Measurements from ENCODE around the gene ALDH4A1. TPM values are rescaled to one million over a fixed set of nuclear protein-coding genes. Genes with fewer than 3 reads are reported as not detected.
"Not testable (repeated sequence)": the region's sequence is repeated elsewhere in the genome, so short reads cannot be mapped to it uniquely, and the experiment has no call there.

ALDH4A1 gene
- total RNA-seq, 1 experiment from 2014 or later: 9.5 TPM

DNA sequence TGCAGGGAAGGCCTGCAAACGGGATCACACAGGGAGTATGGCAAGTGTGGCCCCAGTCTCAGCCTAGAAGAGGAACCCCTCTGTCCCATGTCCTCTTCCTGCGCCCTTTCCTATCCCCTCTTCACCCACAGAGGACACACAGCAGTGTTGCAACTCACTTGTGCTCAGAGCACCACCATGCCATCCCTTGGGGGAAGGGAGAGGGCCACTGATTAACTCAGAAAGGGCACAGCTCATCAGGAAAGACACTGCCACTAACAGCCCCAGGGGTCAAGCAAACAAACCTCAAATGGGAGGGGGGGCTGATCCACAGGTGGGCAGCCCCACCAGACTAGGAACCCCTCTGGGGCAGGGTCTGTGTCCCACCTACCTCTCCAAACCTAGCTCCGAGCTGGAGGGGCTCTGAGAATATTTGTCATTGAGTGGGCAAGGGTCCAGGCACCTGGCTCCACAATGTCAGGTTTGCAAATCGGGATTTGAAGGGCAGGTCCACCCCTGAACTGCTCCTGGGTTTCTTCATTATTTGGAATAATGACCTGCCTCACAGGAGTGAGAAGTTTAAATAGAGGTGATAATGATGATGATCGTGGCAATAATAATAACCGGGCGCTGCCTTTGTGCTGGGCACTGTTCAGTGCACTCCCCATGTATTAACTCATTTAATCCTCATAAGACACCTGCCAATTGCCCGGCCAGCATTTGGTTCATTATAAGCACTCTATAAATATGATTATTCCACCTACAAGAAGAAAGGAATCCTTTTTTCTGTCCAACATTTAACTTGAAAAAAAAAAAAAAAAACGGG is 1.0 kb downstream of the ALDH4A1 start:
- no peak for DNase-seq (ENCODE audit: low read depth)

DNA sequence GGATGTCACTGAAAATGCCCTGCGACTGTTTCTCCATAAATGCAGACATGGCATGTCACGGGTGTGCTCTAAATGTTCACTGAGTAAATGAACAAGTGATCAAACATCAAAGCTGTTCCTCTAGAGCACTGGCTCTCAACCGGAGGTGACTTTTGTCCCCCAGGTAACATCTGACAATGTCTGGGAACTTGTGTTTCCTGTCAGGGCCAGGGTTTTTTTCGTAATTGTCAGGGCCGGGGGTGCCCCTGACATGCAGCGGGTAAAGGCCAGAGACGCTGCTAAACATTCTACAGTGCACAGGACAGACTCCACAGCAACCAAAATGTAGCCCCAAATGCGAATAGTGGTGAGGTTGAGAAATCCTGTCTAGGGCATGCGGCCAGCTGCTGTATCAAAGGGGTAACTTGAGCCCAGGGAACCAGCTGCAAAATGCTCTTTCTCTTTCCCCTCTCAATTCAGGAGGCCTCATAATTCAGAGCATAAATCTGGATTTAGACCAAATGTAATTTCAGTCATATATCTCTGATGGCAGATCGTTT is 2.0 kb downstream of the ALDH4A1 start:
- DNase-seq (ENCODE audit: low read depth): no peak

DNA sequence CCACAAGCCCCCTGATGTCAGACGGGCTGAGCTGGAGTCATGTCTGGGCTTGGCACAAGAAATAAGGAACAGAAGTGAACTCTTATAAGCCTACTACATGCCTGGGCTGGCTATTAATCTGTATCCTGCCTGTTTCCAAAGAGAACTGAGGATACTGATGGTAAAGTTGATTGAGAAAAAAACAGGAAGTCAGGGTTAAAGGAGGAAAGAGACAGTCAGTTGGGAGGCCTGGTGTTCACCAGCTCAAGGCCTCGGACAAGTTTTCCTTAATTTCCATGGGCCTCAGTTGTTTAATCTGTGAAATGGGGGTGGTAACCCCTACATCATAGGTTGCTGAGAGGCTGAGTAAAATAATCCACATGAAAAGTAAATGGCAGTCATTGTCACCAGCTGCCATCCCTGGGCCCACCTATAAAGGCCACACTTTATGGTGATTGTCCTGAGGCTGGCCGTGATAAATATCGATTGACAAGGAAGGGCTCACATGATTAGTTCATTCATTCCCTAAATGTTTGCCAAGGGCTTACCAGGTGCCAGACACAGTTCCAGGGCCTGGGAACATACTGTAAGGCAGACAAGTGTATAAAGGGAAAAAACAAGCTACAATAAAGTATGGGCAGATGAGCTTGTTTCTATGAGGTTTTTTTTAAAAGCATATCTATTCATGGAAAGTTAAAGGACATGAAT is 2.8 kb downstream of the ALDH4A1 start:
- no peak for DNase-seq (ENCODE audit: low read depth)

DNA sequence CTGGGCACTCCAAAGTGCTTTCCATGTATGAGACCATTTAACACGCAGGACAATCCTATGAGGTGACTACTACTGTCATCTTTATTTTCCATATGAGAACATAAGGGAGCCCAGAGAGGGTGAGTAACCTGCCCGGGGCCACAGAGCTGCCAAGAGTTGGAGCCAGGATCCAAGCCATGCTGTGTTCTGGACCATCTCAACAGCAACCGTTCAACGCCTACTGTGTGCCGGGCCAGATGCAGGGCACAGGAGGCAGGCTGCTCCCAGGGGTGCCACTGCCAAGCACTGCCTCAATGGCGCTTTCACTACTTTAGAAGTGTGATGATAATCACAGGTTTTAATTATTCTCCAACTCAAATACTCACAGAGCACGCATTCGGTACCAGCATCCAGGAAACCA is 3.8 kb downstream of the ALDH4A1 start:
- no peak for DNase-seq (ENCODE audit: low read depth)

DNA sequence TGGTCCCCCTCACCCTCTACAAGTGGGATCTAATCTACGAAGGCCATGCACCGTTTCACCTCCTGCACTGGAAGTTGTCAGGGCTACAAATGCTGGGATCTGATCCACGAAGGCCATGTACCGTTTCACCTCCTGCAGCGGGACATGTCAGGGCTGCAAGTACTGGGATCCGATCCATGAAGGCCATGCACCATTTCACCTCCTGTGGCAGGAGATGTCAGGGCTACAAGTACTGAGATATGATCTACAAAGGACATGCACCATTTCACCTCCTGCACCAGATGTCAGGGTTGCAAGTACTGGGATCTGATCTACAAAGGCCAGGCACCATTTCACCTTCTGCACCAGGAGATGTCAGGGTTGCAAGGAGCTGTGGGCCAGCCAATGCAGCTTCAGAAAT is 7.0 kb downstream of the ALDH4A1 start:
- no peak for DNase-seq (ENCODE audit: low read depth)

DNA sequence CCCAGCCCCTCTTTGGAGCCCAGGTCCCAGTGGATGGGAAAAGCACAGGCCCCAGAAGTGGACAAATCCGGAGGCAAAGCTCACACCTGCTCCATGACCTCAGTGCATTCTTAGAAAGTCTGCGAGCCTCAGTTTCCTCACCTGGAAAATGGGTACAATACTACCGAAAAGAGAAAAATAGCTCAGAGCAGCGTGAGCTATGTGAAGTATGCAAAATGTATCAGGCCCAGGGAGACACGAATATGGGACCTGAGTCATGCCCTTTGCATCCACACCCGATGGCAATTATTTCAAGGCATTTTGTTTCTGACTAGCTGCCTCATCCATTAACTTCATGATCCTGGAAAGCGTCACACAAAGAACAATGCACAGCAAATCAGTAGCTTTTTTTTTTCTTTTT is 9.2 kb downstream of the ALDH4A1 start:
- DNase-seq (ENCODE audit: low read depth): no peak

DNA sequence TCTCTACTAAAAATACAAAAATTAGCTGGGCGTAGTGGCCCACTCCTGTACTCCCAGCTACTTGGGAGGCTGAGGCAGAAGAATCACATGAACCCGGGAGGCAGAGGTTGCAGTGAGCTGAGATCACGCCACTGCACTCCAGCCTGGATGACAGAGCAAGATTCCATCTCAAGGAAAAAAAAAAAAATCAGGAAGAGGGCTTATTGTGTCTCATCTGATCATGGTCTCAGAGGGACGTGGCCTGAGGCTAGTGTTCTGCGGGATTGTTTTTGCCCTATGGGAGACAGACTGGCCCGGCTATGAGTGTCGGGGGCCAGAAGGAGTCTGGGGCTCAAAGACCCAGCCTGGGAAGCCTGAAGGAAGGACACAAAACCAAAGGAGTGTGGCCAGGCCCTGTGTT is 10.5 kb downstream of the ALDH4A1 start:
- DNase-seq (ENCODE audit: low read depth): not testable (repeated sequence)

DNA sequence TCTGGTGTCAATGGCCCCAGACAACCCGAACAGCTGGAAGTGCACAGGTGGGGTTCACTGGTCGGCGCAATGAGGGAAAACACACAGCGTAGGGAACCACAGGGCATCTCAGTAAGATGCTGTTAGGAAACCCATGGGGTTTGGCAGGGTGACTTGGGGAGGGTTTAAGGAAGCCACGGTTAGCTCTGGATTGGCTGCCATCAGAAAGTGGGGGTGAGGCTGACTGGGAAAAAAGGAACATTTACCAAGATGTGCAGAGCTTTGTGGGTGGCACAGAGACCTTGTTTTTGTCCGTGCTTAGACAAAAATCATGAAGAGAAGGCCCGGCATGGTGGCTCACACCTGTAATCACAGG is 11.0 kb downstream of the ALDH4A1 start:
- DNase-seq (ENCODE audit: low read depth): no peak

DNA sequence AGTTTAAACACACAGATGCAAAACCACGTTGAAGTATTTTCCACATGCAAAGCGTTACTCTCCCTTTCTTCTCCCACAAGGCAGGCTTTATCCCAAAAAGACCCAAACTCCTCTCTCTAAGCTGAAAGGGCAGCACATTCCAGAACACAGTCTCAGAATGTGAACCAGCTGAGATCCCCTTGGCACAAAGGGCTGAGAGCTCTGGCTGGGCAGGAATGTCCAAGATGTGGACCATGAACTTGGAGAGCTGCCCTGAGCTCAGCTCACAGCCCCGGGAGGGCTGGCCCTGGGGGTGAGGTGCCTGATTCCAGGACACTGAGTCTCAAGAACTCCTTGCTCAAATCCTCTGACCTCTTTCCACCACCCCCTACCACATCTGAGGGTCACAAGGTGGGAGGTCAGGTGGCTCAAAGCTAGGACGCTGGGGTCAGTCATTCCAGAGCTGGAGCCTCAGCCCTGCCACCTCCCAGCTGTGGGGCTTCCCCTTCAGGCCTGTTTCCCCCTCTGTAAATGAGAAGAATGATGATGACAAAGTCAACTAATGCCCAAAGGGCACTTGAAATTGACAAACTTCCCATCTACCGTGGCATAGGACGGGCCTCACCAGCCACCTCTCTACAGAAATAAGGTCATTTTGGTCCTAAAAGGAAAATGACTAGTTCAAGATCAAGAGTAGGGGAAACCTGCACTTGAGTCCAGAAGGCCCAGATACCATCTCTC is 11.5 kb downstream of the ALDH4A1 start:
- no peak for DNase-seq (ENCODE audit: low read depth)

DNA sequence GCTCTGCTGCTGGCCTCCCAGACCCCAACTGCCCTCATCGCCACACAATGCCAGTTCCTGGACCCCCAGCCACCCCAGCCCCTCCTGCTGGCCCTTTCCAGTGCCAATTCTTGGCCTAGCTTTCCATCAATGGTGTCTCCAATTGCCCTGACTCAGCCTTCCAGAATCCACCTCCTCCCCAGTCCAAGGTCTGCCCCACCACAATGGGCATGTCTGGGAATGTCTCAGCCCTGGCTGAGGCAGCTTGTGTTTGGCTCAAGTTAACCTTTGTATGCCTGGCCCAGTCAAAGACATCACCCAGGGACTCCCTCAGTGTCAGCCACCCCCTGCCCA is 16.4 kb downstream of the ALDH4A1 start:
- peak; percentile 63 for DNase-seq (ENCODE audit: low read depth)

DNA sequence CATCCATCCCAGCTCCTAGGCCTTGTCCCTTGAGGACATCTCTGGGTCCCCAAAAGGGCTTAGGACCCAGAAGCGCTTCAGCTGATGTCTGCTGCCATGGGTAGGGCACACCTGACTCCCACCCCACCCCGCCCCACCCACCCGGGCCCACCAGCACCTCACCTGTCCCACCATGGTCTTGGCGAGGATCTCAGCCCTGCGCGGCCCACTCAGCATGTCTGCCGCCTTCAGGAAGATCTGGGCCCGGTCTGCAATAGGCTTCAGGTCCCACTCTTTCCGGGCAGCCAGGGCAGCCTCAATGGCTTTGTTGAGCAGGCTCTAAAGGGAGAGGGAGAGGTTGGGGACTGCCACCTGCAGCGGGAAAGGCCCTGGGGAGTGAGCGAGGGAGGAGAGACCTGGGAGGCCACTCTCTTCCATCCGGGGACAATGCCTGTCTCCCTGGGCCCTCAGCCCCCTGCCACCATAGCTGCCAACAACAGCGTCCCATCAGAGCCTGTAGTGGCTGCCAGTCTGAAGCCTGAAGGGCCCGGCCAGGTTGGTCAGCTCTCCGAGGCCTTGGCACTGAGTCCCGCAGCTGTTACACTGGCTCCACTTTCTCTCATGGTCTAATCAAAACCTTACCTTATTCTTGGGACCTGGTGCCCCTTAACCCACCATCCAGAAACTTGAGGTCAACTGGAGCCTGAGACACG is 16.9 kb downstream of the ALDH4A1 start:
- no peak for DNase-seq (ENCODE audit: low read depth)

DNA sequence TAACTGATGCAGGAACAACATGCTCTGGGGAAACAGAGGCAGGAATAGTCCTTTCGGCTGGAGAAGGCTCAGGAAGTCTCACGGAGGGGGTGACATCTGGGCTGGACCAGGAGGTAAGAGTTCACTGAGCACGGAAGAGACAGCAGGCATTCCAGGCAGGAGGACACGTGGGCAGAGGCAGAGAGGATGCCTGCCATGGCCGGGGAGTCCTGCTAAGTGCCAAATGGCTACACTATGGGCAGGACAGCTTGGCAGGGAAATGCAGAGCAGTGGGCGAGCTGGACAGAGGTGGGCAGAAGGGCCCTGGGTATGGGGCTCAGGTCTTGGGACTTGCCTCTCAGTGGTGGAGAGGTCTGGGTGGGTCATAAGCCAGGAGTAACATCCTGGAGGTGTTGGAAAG is 17.6 kb downstream of the ALDH4A1 start:
- DNase-seq (ENCODE audit: low read depth): no peak

DNA sequence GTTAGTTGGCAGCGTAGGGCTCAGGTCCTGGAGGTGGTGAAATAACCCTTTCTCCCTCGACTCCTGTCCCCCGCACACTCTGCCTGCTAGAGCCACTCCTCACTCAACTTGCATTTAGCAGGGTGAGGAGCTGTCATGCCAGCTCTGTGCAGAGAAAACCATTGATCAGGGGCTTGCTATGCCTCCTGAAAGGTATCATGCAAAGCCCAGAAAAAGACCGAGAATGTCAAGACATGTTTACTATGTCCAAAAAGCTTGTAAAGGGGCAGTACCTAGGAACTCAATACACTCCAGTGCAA is 18.0 kb downstream of the ALDH4A1 start:
- DNase-seq (ENCODE audit: low read depth): no peak

DNA sequence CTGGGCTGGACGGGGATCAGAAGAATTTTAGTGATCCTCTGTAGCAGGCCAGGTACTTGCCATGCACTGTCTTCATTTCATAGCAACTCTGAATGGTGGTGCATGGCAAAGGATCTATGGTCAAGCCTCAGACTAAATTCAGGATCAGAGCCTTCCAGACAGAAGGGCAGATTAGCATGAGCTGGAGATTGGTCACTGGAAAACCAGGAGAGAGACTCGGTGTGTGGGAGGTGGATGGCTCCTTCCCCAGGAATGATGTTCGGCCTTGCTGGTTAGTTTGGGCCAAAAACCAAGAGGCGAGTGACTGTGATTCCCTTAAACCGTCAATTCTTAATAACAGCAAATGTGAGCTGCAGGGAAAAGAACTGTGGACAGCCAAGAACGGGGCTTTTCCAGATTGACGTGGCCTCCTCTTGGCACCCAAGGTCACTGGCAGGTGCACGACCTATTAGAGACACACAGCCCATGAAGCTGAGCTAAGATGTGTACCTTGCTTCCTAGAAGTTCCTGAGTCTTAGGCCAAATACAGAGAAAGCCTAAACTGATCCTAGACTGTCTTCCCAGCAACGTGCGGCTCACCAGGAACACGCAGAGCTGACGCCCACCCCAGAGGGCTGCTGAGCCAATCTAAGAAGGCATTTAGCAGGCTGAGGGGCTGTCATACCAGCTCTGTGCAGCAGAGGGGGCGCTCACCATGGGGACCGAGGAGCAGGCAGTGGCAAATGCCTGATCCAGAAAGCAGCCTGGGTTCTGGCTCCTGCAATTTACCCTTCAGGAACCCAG is 18.5 kb downstream of the ALDH4A1 start:
- peak; percentile 80 for DNase-seq (ENCODE audit: low read depth)

DNA sequence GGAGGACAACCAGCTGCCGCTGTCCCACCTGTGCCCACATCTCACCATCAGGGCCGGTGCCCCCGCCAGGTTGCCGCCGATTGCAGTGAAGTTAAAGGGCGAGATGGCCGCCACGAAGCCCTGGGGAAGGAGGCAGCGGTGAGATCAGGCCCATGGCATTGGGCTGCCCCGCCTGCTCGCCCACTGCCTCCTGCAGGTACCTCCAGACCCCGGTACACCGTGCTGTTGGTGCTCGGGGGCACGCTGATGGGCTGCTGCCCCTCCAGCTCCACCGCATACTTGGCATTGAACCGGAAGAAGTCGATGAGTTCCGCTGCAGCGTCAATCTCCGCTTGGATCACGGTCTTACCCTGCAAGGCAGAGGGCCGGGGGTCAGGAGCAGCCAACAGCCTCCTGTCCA is 19.3 kb downstream of the ALDH4A1 start:
- DNase-seq (ENCODE audit: low read depth): no peak

DNA sequence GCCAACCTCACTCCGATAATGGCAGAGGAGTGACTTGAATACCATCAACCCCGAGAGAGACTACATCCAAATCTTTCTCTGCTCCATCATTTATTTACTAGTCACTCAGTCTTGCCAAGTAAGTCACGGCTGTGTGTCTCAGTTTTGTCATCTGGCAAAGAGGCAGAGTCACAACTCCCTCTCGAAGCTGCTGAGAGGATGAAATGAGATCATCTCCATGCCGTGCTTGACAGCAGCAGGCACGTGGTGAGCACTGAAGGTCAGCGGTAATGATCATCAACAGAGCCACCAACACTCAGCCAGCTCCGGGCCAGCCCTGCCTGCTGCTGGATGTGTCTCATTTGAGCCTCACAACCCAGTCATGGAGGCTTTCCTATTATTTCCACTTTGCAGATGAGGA is 19.9 kb downstream of the ALDH4A1 start:
- DNase-seq (ENCODE audit: low read depth): no peak

DNA sequence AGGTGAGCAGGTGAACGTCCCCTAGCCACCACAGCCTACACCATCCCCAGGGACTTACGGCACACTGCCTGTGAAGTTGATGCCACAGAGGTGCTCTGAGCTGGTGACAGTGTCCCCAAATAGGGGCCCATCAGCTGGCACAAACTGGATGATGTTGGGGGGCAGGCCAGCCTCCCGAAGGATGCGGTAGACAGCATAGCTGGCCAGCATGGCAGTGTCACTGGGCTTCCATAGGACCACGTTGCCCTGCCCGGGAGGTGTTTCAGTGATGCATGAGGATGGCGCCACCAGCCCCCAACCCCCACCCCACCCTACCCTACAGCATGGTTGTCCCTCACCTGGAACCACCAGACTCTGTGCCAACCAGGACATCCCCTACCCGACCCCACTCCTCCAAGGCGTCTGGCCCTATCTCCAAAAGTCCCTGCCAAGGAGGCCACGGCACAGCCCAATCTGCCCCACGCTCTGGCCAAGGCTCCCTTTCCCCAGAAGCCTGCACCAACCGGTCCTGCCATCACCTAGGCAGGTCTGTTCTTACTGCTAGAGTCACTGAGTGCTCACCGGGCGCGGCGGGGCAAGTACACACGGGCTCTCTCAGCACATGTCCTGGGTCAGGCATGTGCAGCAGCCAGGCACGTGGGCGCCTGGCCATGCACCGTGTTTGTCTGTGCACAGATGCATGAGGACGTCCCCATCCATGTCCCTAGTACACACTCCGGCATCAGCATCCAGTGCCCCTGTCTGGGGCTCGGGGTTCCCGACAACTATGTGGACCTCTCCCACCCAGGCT is 20.5 kb downstream of the ALDH4A1 start:
- DNase-seq (ENCODE audit: low read depth): no peak

DNA sequence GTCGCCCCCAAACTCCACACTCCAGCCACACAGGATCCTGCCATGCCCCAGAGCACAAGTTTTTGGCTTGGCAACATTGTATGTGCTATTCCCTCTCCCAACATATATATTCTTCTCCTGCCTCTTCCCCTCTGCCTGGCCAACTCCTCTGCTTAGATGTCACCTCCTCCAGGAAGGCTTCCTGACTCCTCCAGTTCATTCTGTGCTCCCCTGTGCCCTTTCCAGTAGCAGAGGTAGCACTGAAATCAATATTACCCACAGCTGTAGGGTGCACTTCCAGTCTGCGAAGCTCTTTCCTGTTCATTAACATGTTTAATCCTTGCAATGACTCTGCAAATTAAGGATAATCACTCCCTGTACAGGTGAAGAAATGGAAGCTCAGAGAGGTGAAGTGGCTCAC is 21.2 kb downstream of the ALDH4A1 start:
- DNase-seq (ENCODE audit: low read depth): no peak

DNA sequence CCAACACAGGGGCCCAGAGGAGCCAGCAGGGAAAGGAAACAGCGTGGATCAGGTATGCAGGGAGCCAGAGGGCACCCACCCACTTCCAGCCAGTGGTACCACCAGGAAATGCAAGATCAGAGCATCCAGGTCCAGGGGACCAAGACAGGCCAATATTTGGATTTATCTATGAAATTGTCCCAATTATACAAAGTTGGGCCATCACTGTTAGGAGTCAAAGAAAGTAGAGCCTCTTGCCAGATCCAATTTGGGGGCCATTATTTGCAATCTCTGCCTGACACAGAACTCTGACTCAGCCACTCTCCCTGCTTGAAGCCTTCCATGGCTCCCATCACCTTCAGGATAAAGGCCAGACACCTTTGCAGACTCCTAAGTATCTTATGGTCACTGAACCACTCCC is 21.8 kb downstream of the ALDH4A1 start:
- no peak for DNase-seq (ENCODE audit: low read depth)

DNA sequence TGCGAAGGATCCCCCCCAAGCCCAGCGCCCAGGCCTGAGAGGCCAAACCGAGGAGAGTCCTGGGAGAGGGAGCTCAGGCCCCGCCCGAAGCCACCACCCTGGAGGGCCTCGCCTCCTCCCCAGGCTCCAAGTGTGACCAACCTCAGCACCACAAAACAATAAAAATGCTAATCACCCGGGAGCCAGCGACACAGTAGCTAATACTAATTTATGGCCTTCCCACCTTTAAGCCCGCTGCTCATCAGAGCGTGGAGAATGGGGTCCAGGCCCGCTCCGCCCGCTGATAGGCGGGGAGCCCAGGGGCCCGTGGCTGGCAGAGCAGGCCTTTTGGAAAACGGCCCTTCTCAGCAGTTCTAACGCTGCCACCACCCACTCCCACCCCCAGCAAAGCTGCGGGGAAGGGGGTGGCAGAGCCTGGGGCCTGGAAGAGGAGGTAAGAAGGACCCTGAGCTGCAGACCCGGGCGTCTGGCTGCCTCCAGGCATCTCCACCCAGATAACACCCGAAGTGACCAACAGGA is 22.5 kb downstream of the ALDH4A1 start:
- no peak for DNase-seq (ENCODE audit: low read depth)
